Epidermal melanocyte (primary cell): ENCODE data around the gene STOX1.
"Not testable (repeated sequence)": the region's sequence is repeated elsewhere in the genome, so short reads cannot be mapped to it uniquely, and the experiment has no call there.

Experiments used
- DNase-seq: peaks from one replicate; pipeline ENCODE4 v3.0.0; 2011; ENCODE audit warnings: low spot score; ENCODE audit not compliant: insufficient read length

STOX1 gene

GRCh38 chr10:68879628-68880027 is 52.3 kb downstream of the STOX1 start:
- DNase-seq: no peak

- DNase-seq: no peak
Observed at GRCh38 chr10:68880181-68880580, 52.9 kb downstream of the STOX1 start.

- DNase-seq: no peak
Observed at GRCh38 chr10:68895041-68895440, 67.7 kb downstream of the STOX1 start.

- DNase-seq: peak; percentile 25
Observed at GRCh38 chr10:68897336-68897741, 70.0 kb downstream of the STOX1 start.

GRCh38 chr10:68899186-68899745 is 71.9 kb downstream of the STOX1 start:
- DNase-seq: no peak

GRCh38 chr10:68900427-68901104 is 73.2 kb downstream of the STOX1 start:
- no peak for DNase-seq

GRCh38 chr10:68901105-68901927 is 74.0 kb downstream of the STOX1 start, which contains the start of gene DDX50:
Gene DDX50 (plus strand): TSS chr10:68901315. CDS start chr10:68901385, 70 bp downstream.
- peak; percentile 75 for DNase-seq

- DNase-seq: no peak
Observed at GRCh38 chr10:68902382-68902781, 75.1 kb downstream of the STOX1 start.

- DNase-seq: no peak
Observed at GRCh38 chr10:68924593-68924992, 97.3 kb downstream of the STOX1 start.

GRCh38 chr10:68925489-68925888 is 98.2 kb downstream of the STOX1 start:
- DNase-seq: no peak

- DNase-seq: not testable (repeated sequence)
Observed at GRCh38 chr10:68929157-68929556, 101.8 kb downstream of the STOX1 start.

- not testable (repeated sequence) for DNase-seq
Observed at GRCh38 chr10:68929888-68930287, 102.6 kb downstream of the STOX1 start.

GRCh38 chr10:68932860-68933259 is 105.5 kb downstream of the STOX1 start:
- DNase-seq: not testable (repeated sequence)

GRCh38 chr10:68934994-68935393 is 107.7 kb downstream of the STOX1 start:
- no peak for DNase-seq

- DNase-seq: no peak
Observed at GRCh38 chr10:68938117-68938516, 110.8 kb downstream of the STOX1 start.

GRCh38 chr10:68938884-68939283 is 111.6 kb downstream of the STOX1 start:
- DNase-seq: no peak

GRCh38 chr10:68940917-68941316 is 113.6 kb downstream of the STOX1 start:
- DNase-seq: not testable (repeated sequence)
